Activated naive CD4-positive, alpha-beta T cell treated with anti-CD3 and anti-CD28 coated beads, Interleukin-2, amount 10 ng/mL, durations not matched to agents 7 days and 5 days (primary cell): ENCODE results near the gene DAD1.

Experiments used
- CTCF ChIA-PET: fragments of 350-600 bp; sonication (Branson Sonifier 250); formaldehyde crosslinking; loops from one replicate; lab custom pipeline; 2021; ENCODE audit warnings: antibody characterized with exemption; lab: Charles Lee
- DNase-seq: peaks from one replicate; pipeline ENCODE4 v3.0.0-alpha.2; 2020
- H3K27ac Mint-ChIP-seq: one replicate; pipeline ENCODE4 v1.8.0; 2021; ENCODE audit warnings: mild to moderate bottlenecking, moderate library complexity, mixed read lengths
- H3K27me3 Mint-ChIP-seq: one replicate; pipeline ENCODE4 v1.8.0; 2021; ENCODE audit warnings: mild to moderate bottlenecking, mixed read lengths
- H3K36me3 Mint-ChIP-seq: one replicate; pipeline ENCODE4 v1.8.0; 2021; ENCODE audit warnings: mixed read lengths
- H3K4me1 Mint-ChIP-seq: one replicate; pipeline ENCODE4 v1.8.0; 2021; ENCODE audit warnings: mixed read lengths
- H3K4me3 Mint-ChIP-seq: one replicate; pipeline ENCODE4 v1.8.0; 2021; ENCODE audit warnings: mild to moderate bottlenecking, moderate library complexity, mixed read lengths
- H3K9me3 Mint-ChIP-seq: one replicate; pipeline ENCODE4 v1.8.0; 2021; ENCODE audit warnings: mixed read lengths

The DAD1 gene

GRCh38 chr14:22518073-22518472 lies 71.0 kb downstream of the DAD1 start:
- H3K36me3 Mint-ChIP-seq: peaks cover 87% of the 10 kb centered on the region
- DNase-seq: no peak
- peak overlapping the region; percentile 93 for H3K27ac Mint-ChIP-seq
- H3K4me3 Mint-ChIP-seq: peak overlapping the region; percentile 80
- CTCF ChIA-PET: interaction anchor here (1.2 to 2.3 kb wide), 4 partner anchors 9 to 40 kb away, joined by 3 to 11 read pairs (median 6); no protein-coding TSS in a partner anchor
- H3K27me3 Mint-ChIP-seq: no peaks in the 10 kb centered on the region
- H3K4me1 Mint-ChIP-seq: peaks cover 94% of the 10 kb centered on the region
- no peaks in the 10 kb centered on the region for H3K9me3 Mint-ChIP-seq

- Mint-ChIP-seq H3K27ac (peak overlapping the region; percentile 93), H3K36me3 (peaks cover 87% of the 10 kb centered on the region), H3K4me3 (peak overlapping the region; percentile 80), H3K27me3 (no peaks in the 10 kb centered on the region), H3K9me3 (no peaks in the 10 kb centered on the region), H3K4me1 (peaks cover 94% of the 10 kb centered on the region)
- CTCF ChIA-PET: interaction anchor here (0.9 to 2.2 kb wide), 6 partner anchors 8 to 41 kb away, joined by 3 to 6 read pairs (median 4); no protein-coding TSS in a partner anchor
- DNase-seq: no peak
Observed at GRCh38 chr14:22517117-22517720, 71.8 kb downstream of the DAD1 start.

GRCh38 chr14:22515929-22516328 lies 73.1 kb downstream of the DAD1 start:
- DNase-seq: no peak
- H3K27ac Mint-ChIP-seq: peak overlapping the region; percentile 93
- H3K4me1 Mint-ChIP-seq: peaks cover 95% of the 10 kb centered on the region
- no peaks in the 10 kb centered on the region for H3K9me3 Mint-ChIP-seq
- H3K36me3 Mint-ChIP-seq: peaks cover 87% of the 10 kb centered on the region
- H3K4me3 Mint-ChIP-seq: peak overlapping the region; percentile 80
- no peaks in the 10 kb centered on the region for H3K27me3 Mint-ChIP-seq
- CTCF ChIA-PET: interaction anchor here (1.3 kb wide), 1 partner anchor 41 kb away, joined by 5 read pairs; no protein-coding TSS in a partner anchor
